ENCODE data around the gene CCL19.
"Not testable (repeated sequence)": the region's sequence is repeated elsewhere in the genome, so short reads cannot be mapped to it uniquely, and the experiment has no call there.

The CCL19 gene

DNA sequence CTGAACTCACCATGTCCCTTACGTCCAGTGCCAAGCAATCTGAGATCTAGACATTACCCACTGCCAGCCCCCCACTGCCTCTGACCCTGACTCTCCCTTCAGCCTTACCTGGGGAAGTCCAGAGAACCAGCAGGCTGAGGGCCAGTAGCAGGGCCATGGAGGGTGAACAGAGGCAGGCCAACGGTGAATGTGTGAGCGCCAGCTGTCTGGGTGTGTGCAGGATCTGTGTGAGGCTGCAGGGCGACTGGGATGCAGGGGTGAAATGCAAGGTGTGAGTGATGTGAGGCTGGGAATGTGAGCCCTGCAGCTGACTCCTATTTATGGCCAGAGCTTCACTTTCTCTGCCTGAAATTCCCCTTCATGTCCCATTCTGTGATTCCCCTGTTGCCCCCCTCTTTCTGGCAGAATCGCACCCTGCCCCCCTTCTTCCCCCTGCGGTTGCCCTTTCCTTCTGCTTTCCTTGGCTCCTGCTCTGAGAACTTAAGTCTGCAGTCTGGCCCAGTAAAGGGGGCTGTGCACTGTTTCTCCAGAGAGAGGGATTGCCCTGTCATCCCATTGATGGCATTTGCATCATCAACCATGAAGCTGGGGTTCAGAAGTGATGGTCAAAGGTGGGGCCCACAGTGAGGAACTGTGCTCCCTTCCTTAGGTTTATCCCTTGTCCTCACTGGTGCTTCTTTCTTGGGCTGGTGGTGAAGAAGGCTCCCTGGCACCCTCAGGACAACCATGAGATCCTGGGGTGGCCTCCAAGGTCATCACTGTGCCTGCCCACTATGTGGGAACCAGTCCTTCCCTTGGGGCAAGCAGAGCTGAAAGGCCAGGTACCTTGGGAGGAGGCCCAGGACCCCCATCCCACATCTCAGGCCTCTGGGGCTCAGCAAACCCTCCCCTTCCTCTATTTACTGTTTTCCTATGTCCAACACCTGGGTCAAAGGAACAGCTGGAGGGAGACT lies at the start of gene CCL19:
TSS of gene CCL19 (minus strand) at position 294 of the 953 bp plus-strand sequence. CDS start at position 157, 137 bp downstream.
- DNase-seq, result no peak

DNA sequence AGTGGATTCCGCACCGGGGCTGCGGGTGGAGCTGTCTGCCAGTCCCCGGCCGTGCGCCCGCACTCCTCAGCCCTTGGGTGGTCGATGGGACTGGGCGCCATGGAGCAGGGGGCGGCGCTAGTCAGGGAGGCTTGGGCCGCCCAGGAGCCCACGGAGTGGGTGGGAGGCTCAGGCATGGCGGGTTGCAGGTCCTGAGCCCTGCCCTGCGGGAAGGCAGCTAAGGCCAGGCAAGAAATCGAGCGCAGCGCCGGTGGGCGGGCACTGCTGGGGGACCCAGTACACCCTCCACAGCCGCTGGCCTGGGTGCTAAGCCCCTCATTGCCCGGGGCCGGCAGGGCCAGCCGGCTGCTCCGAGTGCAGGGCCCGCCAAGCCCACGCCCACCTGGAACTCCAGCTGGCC lies 49.1 kb upstream of the CCL19 start:
- DNase-seq, result not testable (repeated sequence)

DNA sequence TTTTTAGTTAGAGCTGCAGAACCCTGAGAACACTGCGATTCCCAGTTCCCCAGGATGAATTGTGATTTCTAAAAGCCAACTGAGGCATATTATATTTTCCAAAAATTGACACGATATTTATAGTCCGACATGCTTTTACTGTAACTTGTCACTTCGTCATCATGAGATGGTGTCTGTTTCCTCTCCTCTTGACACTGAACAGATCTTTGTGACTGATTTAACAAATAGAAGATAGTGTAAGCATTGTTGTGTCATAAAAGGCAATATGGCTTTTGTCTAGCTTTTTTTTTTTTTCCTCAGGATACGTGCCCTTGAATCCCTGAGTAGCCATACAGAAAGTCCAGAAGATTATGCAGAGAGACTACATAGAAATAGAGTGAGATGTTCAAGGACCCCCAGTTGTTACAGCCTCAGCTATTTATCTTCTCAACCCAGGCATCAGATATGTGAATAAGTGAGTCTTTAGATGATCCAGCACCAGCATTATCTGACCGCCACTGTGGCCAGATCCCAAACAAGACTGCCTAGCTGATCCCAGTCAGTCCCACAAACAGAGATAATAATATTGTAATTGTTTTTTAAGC lies 46.7 kb upstream of the CCL19 start:
- no peak for DNase-seq

DNA sequence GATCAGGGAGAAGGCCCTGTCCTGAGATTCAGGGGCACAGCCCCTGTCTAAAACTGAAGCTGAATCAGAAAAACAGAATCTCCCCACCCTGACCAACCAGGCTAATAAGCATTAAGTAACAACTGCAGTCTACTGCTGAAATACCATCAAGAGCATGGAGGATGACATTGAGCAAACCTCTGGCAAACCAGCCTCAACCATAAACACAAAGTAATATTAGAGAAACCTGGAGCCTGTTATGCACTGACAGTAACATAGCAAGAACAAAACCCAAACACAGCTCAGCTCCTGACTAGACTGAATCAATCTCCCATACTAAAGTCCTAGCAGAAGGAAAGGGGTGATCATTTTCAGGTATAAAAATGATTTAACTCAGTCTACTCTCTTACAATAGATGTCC lies 43.6 kb upstream of the CCL19 start:
- no peak for DNase-seq

DNA sequence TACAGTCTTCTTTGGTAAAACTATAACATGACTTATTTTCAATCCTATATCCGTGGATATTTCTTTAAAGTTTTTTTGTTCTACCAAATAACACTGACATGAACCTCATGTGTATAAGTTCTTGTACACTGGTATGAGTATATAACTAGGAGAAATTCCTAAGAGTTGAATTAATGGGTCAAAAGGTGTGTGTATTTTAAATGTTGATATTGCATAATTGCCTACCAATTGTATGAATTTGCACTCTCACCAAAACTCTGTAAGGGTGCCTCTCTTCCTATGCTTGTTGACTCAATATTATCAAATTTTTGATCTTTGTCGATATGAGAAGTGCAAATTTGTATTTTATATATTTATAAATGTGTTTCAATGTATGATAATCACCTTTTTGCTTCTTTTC lies 41.8 kb upstream of the CCL19 start:
- no peak for DNase-seq

DNA sequence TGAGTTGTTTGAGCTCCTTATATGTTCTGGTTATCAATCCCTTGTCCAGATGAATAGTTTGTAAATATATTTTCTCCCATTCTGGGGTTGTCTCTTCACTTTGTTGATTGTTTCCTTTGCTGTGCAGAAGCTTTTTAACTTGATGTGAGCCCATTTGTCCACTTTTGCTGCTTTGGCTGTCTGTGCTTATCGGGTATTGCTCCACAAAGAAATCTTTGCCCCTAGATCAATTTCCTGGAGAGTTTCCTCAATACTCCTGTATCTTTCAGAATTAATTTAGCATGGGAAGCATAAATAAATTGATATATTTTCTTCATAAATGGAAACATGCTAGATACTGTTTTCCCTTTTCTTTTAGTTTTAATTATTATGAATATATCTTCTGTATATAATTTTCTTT lies 41.4 kb upstream of the CCL19 start:
- DNase-seq, result no peak

DNA sequence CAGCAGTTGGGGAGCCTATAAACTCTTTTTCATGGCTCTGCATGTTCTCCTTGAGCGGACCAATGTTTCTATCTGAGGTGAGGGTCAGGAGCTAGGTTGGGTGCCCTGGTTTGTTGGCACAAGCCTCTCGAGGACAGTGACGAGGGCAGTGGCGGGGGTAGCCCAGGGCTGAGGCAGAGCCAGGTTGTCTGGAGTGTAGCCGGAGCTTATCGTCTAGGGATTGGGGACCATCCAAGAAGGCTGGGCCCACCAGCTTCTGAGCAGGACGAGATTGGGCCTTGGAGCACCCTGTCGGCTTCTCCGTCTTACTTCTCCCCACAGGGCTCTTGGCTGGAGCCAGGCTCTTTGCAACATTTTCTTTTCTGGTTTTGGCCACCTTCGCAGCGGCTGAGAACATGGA lies 32.1 kb upstream of the CCL19 start:
- no peak for DNase-seq

DNA sequence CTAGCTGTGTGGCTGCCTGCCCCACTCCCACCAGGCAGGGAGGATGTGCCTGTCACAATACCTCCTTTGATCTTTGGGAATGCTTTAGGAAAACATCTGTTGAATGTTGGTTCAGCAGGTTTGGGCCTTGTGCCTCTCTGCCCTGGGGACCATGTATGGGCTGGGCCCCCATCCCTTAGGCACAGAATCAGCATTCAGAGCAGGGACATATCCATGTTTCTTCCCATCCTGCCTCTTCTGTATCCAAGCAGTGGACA lies 28.6 kb upstream of the CCL19 start:
- not testable (repeated sequence) for DNase-seq

DNA sequence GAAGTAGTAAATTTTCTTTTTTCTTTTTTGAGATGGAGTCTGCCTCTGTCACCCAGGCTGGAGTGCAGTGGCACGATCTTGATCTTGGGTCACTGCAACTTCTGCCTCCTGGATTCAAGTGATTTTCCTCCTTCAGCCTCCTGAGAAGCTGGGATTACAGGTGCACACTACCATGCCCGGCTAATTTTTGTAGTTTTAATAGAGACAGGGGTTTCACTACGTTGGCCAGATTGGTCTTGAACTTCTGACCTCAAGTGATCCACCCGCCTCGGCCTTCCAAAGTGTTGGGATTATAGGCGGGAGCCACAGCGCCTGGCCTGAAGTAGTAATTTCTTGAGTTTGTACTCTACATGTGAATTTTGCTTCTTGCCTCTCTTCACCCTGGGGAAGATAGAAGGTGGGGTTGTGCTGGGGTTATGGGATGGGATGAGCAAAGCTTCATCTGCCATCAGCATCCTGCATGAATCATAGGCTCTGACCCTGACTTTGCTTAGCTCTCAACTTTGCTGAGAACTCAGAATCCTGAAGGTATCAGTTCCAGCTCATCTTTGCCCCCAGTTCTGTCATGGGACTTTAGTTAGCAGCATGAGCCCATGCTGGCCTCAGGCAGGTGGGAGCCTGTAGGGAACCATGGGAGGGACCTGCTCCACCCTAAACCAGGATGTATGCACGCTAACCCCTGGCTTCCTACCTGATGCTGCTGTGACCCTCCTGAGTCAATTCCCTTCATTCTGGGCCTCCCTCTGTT lies 28.1 kb upstream of the CCL19 start:
- DNase-seq, result no peak

DNA sequence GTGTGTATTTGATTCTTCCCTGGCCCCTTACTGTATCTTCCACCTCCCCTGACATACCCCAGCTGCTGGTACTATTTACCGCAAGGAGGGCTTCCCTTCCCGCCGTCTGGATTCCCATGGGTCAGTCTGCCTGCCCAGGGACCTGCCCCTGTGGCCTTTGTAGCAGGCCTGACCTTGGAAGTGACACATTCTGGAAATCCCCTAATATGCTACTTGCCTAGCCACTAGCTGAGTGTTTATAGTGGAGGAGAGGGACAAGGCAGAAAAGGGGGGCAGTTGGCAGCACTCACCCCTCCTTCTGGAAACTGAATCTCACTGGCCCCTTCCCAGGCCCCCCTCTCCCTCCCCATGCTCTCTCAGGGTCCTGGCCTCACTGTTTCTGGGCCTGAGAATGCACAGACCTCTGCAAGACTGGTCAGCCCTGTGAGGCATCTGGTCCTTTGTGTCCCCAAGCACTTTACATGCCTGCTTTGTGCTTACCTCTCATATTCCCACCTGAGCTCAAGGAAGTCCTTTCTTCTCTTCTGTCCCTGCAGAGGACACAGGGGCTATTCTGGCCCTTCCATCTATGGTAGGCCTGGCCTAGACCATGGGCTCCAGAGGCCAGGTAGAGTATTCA lies 27.0 kb upstream of the CCL19 start:
- no peak for DNase-seq

DNA sequence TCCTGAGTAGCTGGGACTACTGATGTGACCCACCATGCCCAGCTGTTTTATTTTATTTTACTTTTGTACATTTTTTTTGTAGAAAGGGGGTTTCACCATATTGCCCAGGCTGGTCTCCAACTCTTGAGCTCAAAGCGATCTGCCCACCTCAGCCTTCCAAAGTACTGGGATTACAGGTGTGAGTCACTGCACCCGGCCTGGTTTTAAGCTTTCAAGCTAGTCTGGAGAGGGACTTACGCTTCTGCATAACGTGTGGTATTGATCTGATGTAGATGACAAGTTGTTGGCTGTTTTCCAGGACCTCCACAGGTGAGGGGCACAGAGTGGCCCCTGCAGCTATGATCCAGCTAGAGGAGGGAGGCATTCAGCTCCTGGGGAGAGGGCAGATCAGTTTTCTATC lies 25.6 kb upstream of the CCL19 start:
- DNase-seq, result no peak

DNA sequence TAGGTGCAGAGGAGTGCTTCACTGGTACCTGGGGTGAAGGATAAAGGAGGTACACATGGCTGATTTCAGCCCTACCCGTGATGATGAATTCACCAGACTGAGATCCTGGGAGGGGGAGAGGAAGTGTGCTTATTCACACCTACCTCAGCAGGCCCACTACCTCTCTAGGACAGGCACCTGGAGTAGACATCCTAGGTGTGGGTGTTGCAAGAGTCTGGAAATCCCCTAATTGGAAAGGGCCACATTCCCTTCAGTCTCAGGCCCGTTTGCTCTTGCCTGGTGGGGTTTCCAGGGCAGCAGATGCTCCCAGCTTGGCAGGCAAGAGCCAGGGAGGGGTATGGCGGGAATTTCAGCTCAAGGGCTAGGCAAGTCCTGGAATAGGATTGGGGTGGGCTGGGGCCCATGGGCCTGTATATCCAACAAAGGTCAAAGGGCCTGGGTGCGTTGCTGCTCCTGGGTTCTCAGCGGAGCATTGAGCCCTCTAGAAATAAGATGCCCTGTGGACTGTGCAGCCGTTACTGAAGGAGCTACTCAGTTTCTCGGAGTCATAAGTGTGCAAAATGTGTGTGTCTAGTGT lies 24.7 kb upstream of the CCL19 start:
- DNase-seq, result no peak

DNA sequence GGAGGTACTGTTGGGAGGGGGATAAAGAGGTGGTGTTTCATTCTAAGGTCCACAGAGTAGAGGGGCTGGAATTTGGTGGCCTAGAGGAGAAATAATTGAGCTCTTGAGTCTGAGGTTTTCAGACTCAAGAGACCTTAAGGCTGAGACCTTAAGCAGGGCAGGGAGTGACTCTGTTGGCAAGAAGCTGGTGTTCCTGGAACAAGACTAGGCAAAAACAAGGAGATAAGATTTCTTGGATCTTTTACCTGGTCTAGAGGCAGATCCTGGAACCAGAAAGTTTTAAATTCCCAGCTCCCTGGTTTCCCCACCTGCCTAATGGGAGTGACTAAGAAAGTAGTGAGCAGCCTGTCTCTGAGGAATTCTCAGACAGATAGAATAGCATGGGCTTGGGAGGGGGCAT lies 22.9 kb upstream of the CCL19 start:
- DNase-seq, result no peak

DNA sequence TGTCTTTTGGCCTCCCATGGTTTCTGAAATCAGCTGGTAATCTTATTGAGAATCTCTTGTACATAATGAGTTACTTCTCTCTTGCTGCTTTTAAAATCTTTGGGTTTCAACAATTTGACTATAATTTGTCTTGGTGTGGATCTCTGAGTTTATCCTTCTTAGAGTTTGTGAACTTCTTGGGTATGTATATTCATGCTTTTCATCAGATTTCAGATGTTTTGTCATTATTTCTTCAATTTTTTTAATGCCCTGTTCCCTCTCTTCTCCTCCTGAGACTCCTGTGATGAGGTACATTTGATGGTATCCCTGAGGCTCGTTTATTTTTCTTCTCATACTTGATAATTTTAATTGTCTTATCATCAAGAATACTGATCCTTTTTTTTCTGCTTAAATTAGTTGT lies 21.1 kb upstream of the CCL19 start:
- DNase-seq, result no peak

DNA sequence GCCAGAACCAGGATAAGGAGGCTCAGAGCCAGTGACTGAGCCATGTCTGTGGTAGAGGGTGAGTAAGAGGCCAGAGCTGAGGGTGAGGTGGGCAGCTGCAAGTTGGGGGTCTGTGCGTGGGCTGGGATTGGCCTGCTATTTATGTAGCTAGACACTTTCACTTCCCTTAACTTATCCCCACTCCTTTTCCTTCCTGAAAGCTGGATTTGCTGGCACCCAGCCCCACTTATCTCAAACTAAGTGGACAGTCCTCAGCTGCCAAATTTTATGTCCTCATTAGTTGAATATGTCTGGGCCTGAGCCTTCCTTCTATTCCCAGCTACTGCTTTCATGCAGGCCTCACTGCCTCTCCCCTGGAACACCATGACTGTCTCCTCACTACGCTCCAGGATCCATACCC lies 18.9 kb upstream of the CCL19 start, which contains the start of gene CCL21:
TSS of gene CCL21 (minus strand) at position 114 of the 400 bp plus-strand sequence. CDS start at position 44, 70 bp downstream.
- DNase-seq, result no peak

DNA sequence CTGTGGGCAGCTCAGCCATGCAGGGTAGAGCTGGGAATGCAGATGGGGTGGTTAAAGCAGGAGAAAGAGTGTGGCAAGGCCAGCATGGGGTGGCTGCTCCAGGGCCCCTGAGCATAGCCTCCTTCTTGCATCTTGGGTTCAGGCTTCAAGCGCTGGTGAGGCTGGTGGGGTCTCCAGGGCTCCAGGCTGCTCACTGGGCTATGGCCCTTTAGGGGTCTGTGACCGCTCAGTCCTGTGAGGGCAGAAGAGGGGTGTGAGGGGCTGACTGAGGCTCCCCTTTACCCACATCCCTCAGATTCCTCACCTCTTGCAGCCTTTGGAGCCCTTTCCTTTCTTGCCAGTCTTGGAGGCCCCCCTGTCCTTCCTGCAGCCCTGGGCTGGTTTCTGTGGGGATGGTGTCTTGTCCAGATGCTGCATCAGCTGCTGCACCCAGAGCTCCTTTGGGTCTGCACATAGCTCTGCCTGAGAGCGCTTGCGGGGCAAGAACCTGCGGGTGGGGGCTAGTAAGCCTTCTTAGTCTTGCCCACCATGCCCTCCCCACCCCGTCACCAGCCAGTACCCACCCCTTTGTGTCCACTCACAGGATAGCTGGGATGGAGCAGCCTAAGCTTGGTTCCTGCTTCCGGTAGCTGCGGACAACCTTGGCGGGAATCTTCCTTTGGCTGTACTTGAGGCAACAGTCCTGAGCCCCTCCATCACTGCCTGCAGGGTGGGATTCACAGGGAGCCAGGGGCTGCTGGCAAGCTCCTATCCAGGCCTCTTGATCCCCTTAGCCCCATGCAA lies 18.3 kb upstream of the CCL19 start:
- DNase-seq, result no peak

DNA sequence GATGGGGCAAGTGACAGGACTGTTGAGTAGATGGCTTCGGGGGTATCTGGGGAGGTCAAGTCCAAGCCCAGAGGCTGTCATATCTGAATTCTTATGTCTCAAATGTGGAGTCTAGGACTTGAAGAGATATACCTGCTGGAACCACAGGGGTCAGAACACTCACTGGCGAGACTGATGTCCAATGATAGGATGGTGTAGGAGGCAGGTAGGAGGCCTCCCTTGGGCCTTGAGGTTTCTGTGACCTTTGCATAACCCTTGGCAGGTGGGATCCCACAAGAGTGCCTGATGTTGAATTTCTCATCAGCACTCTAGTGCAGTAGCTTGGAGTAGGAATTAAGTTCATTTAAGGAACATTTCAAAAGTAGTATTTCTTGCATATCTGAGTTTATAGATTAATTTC lies 16.1 kb upstream of the CCL19 start:
- no peak for DNase-seq

DNA sequence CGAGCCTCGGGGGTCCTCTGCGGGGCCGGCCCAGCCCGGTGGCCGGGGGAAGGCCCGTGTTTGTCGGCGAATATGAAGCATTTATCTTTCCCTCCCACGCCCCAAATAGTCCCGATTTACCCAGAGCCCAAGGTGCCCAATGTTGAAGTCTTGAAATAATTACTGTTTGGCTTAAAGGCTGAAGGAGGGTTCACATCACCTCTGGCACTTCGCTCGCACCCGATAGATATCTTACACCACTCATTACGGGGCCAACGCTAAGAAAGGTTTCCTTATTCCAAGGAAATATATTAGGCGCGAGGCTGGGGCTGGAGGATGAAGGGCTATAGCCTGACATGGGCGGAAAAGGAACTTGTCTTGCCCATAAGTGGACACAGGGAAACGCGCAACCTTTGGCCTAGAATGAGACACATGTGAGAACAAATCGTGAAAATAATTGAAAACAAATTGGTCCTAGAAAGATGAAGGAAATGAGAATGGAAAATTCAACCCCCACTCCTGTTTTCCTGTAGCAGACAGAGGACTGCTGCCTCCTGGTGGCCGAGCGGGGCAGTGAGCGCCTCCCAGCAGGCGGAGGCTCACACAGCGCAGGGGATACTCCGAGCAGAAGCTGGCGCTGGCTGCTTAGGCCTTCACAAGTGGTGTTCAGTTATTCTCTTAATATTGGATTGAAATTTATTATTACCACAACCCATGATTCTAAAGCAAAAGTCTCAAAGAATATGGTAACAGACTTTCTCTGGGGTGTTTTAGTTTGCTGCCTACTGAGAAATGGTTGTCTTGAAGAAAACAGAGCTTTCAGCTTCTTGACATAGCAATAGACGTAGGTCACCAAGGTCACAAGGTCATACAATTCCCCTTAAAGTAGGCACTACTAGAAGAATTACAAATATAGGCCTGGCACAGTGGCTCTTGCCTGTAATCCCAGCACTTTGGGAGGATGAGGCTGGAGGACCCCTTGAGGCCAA lies 11.0 kb upstream of the CCL19 start:
- DNase-seq, result peak; percentile 89

DNA sequence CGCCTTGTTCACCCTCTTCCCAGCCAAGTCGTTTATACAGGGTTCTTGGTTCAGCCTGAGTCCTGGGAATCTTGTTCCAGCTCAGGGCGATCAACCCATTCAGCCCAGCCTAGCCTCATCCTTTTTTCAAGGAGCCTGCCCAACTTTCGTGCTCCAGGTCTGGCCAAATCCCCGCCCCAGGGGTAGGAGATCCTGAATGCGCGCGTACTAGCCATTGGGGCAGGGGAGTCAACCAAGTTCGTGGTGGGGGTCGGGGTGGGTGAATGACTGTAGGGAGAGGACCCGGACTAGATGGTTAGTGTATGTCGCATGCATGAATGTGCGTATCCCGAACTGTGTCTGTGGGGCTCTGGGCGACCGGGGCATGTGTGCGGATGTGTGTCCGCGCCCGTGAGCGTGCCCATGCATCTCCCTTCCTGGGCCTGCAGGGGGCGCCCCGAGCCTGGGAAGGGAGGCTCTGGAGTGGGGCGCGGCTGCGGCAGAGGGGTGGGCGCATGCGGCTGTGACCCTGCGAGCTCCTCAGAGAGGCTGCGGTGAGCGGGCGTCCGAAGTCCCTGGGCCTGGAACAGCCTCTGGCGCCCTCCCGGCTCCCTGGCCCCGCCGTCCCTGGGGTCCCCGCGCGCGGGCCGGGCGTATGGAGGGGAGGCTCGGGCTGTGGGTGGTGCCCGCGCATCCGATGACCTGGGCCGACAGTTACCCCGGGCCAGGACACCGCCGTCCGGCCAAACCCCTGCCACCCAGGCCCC lies 10.1 kb upstream of the CCL19 start:
- peak; percentile 76 for DNase-seq

DNA sequence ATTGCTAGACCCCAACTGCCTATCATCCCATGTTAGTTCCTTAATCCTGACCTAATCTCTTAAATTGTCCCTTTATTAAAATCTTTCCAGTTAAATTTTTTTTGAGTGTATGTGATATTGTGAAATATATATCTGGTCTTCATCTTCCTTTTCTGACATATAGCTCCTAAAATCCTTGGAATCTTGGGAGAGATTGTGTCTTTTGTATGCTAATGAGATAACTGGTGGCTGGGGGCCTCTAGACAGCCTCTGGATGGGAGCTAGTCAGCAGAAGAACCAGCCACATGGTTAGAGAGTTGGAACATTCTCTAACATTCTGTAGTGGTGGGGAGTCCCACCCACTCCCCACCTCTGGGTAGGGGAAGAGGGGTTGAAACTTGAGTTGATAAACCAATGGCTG lies 3.7 kb upstream of the CCL19 start:
- DNase-seq, result no peak

Measured in right hindlimb (tissue), 1 donor.